ENCODE data around the gene PDZD8.

DNA sequence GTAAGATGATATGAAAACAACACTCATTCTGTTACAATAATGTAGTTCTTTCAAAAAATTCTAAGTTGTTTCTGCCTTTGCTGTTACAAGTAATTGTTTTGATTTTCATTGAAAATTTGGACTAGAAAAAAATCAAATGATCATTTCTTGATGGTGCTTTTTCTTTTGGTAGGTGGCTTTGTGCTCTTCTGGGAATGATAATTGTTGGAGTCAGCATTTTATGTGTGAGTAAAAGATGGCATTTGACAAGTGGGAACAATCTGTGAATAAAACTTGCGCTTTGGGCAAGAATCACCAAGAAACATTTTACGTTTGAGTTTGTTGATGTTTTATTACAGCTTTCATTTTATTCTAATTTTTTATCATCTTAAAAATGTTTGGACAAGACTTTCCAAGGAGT, 108.4 kb downstream of the PDZD8 start:
- no peak for TF ChIP-seq EZH2 (IDR thresholded peaks at IDR 0.05; ENCODE audit: low read length, missing control alignments)
- TF ChIP-seq, protein P1, sequence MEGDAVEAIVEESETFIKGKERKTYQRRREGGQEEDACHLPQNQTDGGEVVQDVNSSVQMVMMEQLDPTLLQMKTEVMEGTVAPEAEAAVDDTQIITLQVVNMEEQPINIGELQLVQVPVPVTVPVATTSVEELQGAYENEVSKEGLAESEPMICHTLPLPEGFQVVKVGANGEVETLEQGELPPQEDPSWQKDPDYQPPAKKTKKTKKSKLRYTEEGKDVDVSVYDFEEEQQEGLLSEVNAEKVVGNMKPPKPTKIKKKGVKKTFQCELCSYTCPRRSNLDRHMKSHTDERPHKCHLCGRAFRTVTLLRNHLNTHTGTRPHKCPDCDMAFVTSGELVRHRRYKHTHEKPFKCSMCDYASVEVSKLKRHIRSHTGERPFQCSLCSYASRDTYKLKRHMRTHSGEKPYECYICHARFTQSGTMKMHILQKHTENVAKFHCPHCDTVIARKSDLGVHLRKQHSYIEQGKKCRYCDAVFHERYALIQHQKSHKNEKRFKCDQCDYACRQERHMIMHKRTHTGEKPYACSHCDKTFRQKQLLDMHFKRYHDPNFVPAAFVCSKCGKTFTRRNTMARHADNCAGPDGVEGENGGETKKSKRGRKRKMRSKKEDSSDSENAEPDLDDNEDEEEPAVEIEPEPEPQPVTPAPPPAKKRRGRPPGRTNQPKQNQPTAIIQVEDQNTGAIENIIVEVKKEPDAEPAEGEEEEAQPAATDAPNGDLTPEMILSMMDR (conservative IDR thresholded peaks at IDR 0.05 in 1 of 2, IDR thresholded peaks at IDR 0.05 in 1 of 2; ENCODE audit: low read depth in 1 of 2, low read length in 2 of 2), result no peak

Data from fibroblast of lung (primary cell).